ENCODE data around the gene MRFAP1. TPM values are rescaled to one million over a fixed set of nuclear protein-coding genes. Genes with fewer than 3 reads are reported as not detected.
"Not testable (repeated sequence)": the region's sequence is repeated elsewhere in the genome, so short reads cannot be mapped to it uniquely, and the experiment has no call there.

MRFAP1 gene
- total and polyA plus RNA-seq, 10 donors: 133 to 299 (median 219) TPM

DNA sequence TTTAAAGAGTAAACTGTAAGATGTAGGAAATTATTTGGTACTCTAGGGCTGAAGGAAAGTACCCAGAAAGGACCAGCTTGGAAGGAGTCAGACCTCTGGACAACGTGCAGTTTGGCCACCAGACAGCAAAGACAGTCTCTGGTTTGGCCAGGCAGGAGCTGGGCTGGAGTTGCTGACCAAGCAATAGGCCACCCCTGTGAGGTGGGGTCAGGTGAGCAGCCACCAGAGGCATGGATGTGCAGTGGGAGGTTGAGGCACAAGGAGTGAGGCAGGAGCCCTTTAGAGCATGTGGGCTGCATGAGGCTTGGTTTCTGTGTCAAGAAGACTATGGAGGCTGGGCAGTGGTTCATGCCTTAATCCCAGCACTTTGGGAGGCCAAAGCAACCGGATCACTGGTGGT, 17.7 kb upstream of the MRFAP1 start:
- no peak overlapping the region for H3K4me3 ChIP-seq
- DNase-seq: peak; percentile 54
- H3K27me3 ChIP-seq (replicated peaks in 1 of 7): no peaks in the 10 kb centered on the region
- H3K27ac ChIP-seq: no peak overlapping the region
- intact Hi-C loops (cut with DNase I; ENCODE audit: low total_unique reads): no loop called here
- WGBS, 5 donors: 79 to 94% (median 93%) methylated on average over 2 of the region's 2 CpGs
- TF ChIP-seq POLR2AphosphoS5 (IDR thresholded peaks at IDR 0.05): no peak
- TF ChIP-seq POLR2A (IDR thresholded peaks at IDR 0.05): no peak
- TF ChIP-seq, protein P1, sequence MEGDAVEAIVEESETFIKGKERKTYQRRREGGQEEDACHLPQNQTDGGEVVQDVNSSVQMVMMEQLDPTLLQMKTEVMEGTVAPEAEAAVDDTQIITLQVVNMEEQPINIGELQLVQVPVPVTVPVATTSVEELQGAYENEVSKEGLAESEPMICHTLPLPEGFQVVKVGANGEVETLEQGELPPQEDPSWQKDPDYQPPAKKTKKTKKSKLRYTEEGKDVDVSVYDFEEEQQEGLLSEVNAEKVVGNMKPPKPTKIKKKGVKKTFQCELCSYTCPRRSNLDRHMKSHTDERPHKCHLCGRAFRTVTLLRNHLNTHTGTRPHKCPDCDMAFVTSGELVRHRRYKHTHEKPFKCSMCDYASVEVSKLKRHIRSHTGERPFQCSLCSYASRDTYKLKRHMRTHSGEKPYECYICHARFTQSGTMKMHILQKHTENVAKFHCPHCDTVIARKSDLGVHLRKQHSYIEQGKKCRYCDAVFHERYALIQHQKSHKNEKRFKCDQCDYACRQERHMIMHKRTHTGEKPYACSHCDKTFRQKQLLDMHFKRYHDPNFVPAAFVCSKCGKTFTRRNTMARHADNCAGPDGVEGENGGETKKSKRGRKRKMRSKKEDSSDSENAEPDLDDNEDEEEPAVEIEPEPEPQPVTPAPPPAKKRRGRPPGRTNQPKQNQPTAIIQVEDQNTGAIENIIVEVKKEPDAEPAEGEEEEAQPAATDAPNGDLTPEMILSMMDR (IDR thresholded peaks at IDR 0.05 in 8 of 11, conservative IDR thresholded peaks at IDR 0.05 in 3 of 11): no peak
- H3K36me3 ChIP-seq: peaks cover 0 to 43% (median 37%) of the 10 kb centered on the region in 6 donors
- no peaks in the 10 kb centered on the region for H3K4me1 ChIP-seq
- no peaks in the 10 kb centered on the region for H3K9me3 ChIP-seq

GRCh38 chr4:6625256-6625655, 15.2 kb upstream of the MRFAP1 start:
- TF ChIP-seq POLR2AphosphoS5 (IDR thresholded peaks at IDR 0.05): no peak
- TF ChIP-seq POLR2A (IDR thresholded peaks at IDR 0.05): no peak
- TF ChIP-seq, protein P1 (IDR thresholded peaks at IDR 0.05 in 8 of 11, conservative IDR thresholded peaks at IDR 0.05 in 3 of 11): no peak
- Histone ChIP-seq H3K9me3 (no peaks in the 10 kb centered on the region), H3K4me3 (no peak overlapping the region), H3K36me3 (peaks cover 0 to 18% (median 12%) of the 10 kb centered on the region in 6 donors), H3K27ac (no peak overlapping the region), H3K4me1 (no peaks in the 10 kb centered on the region), H3K27me3 (replicated peaks in 1 of 7) (no peaks in the 10 kb centered on the region)
- intact Hi-C loops (cut with DNase I; ENCODE audit: low total_unique reads): no loop called here
- 89 to 95% (median 94%) methylated on average over 9 of the region's 9 CpGs for WGBS, 5 donors
- no peak for DNase-seq

DNA sequence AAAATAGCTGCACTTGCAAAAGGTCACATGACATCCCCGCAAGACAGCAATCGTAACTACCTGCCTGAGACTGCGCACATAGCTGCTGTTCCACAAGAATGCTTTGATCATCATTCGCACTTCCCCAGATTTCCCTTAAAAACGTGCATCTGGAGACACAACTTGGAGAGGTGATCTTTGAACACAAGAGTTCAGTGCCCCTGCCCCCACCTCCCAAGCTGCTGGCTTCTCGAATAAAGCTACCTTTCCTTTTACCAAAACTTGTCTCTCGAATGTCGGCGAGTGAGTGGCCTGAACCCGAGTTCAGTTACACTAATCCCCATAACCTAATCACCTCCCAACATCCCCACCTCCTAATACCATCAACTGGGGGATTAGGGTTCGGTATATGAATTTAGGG, 14.4 kb upstream of the MRFAP1 start:
- WGBS, 5 donors: 81 to 96% (median 93%) methylated on average over 11 of the region's 11 CpGs
- Histone ChIP-seq H3K9me3 (no peaks in the 10 kb centered on the region), H3K27ac (no peak overlapping the region), H3K36me3 (peaks cover 0 to 10% (median 6%) of the 10 kb centered on the region in 6 donors), H3K4me1 (no peaks in the 10 kb centered on the region), H3K27me3 (replicated peaks in 1 of 7) (no peaks in the 10 kb centered on the region), H3K4me3 (no peak overlapping the region)
- TF ChIP-seq POLR2AphosphoS5 (IDR thresholded peaks at IDR 0.05): no peak
- TF ChIP-seq, protein P1 (IDR thresholded peaks at IDR 0.05 in 8 of 11, conservative IDR thresholded peaks at IDR 0.05 in 3 of 11): no peak
- TF ChIP-seq POLR2A (IDR thresholded peaks at IDR 0.05): no peak
- intact Hi-C loops (cut with DNase I; ENCODE audit: low total_unique reads): no loop called here
- DNase-seq: no peak

DNA sequence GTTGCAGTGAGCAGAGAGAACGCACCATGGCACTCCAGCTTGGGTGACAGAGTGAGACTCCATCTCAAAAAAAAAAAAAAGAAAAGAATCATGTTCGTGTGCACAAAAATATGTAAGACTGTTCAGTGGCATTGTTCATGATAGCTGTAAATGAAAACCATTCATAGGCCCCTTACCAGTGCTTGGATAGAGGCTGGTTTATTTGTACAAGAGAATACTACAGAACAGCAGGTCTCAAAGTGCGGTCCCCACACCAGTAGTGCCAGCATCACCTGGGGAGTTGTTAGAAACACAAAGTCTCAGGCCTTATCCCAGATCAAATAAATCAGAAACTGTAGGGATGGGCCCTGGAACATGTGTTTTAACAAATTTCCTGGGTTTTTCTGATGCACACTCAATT, 12.7 kb upstream of the MRFAP1 start:
- TF ChIP-seq, protein P1 (IDR thresholded peaks at IDR 0.05 in 8 of 11, conservative IDR thresholded peaks at IDR 0.05 in 3 of 11): no peak
- no peak for TF ChIP-seq POLR2A (IDR thresholded peaks at IDR 0.05)
- no peak for TF ChIP-seq POLR2AphosphoS5 (IDR thresholded peaks at IDR 0.05)
- no peaks in the 10 kb centered on the region for H3K27me3 ChIP-seq (replicated peaks in 1 of 7)
- H3K27ac ChIP-seq: no peak overlapping the region
- H3K4me3 ChIP-seq: no peak overlapping the region
- intact Hi-C loops (cut with DNase I; ENCODE audit: low total_unique reads): no loop called here
- no peaks in the 10 kb centered on the region for H3K36me3 ChIP-seq
- no peaks in the 10 kb centered on the region for H3K9me3 ChIP-seq
- DNase-seq: no peak
- no peaks in the 10 kb centered on the region for H3K4me1 ChIP-seq
- 82 to 89% (median 83%) methylated on average over 3 of the region's 3 CpGs for WGBS, 5 donors

- DNase-seq; H3K36me3 ChIP-seq; H3K27me3 ChIP-seq (replicated peaks in 1 of 7); intact Hi-C loops (cut with DNase I; ENCODE audit: low total_unique reads); H3K4me3 ChIP-seq; H3K9me3 ChIP-seq; H3K4me1 ChIP-seq; H3K27ac ChIP-seq: not testable (repeated sequence)
- 93 to 100% (median 97%) methylated on average over 1 of the region's 1 CpG for WGBS, 5 donors
Observed at GRCh38 chr4:6628484-6628883, 12.0 kb upstream of the MRFAP1 start.
